Right renal pelvis (tissue), 4 donors: Measurements from ENCODE around the gene IQCK. TPM values are rescaled to one million over a fixed set of nuclear protein-coding genes. Genes with fewer than 3 reads are reported as not detected.

ENCODE experiments used
- DNase-seq, 4 donors: peaks; one replicate each; pipeline ENCODE4 v3.0.0-alpha.2; 2013; ENCODE audit warnings: low read depth in 4 of 4, low spot score in 3 of 4, missing footprints in 1 of 4
- polyA plus RNA-seq, 4 donors: library from polyadenylated mRNA; unstranded; fragments of 120-200 nt; gene quantifications; one replicate each; pipeline ENCODE4 v1.2.1, GENCODE V29; 2013; ENCODE audit not compliant: insufficient read length in 4 of 4

Gene IQCK
- polyA plus RNA-seq, 4 donors, result 45.0 to 51.9 (median 49.2) TPM

- DNase-seq, result no peak
Measured at GRCh38 chr16:19698480-19699465, 19.3 kb upstream of the IQCK start.

- no peak for DNase-seq
Measured at GRCh38 chr16:19699472-19699871, 18.6 kb upstream of the IQCK start.

- DNase-seq, result no peak
Measured at GRCh38 chr16:19700319-19700781, 17.7 kb upstream of the IQCK start.

- DNase-seq, result no peak
Measured at GRCh38 chr16:19701091-19701490, 17.0 kb upstream of the IQCK start.

GRCh38 chr16:19703172-19703889, 14.7 kb upstream of the IQCK start:
- no peak for DNase-seq

- no peak for DNase-seq
Measured at GRCh38 chr16:19704321-19705145, 13.5 kb upstream of the IQCK start.

- no peak for DNase-seq
Measured at GRCh38 chr16:19705146-19705501, 12.9 kb upstream of the IQCK start.

GRCh38 chr16:19705843-19706242, 12.2 kb upstream of the IQCK start:
- no peak for DNase-seq

GRCh38 chr16:19706846-19707245, 11.2 kb upstream of the IQCK start:
- DNase-seq, result no peak

- no peak for DNase-seq
Measured at GRCh38 chr16:19707569-19708295, 10.3 kb upstream of the IQCK start.

GRCh38 chr16:19708296-19709205, 9.5 kb upstream of the IQCK start:
- no peak for DNase-seq

GRCh38 chr16:19709381-19710136, 8.5 kb upstream of the IQCK start:
- DNase-seq, result no peak

GRCh38 chr16:19710191-19710908, 7.7 kb upstream of the IQCK start:
- no peak for DNase-seq

GRCh38 chr16:19710991-19711545, 7.0 kb upstream of the IQCK start:
- no peak for DNase-seq

- DNase-seq, result no peak
Measured at GRCh38 chr16:19711643-19712042, 6.4 kb upstream of the IQCK start.

GRCh38 chr16:19712418-19713058, 5.5 kb upstream of the IQCK start:
- no peak for DNase-seq

- no peak for DNase-seq
Measured at GRCh38 chr16:19713697-19714096, 4.4 kb upstream of the IQCK start.
